Transverse colon (tissue), 4 donors: Measurements from ENCODE around the gene C12orf60. TPM values are rescaled to one million over a fixed set of nuclear protein-coding genes. Genes with fewer than 3 reads are reported as not detected.

Source experiments
- DNase-seq: peaks from one replicate; pipeline ENCODE4 v3.0.0-alpha.2; 2019
- H3K27ac ChIP-seq, 4 donors: fragments of 200-600 bp; sonication (generic); 2 replicates each; pipeline ENCODE4 v1.5.1; 2016 to 2018; ENCODE audit warnings: inconsistent platforms in 4 of 4
- H3K27me3 ChIP-seq: fragments of 200-600 bp; sonication (generic); 2 replicates; pipeline ENCODE4 v1.5.1; 2017; ENCODE audit warnings: inconsistent platforms
- H3K36me3 ChIP-seq, 4 donors: fragments of 200-600 bp; sonication (generic); 2 replicates each; pipeline ENCODE4 v1.5.1; 2017 to 2019; ENCODE audit warnings: inconsistent platforms in 4 of 4
- H3K4me1 ChIP-seq, 4 donors: fragments of 200-600 bp; sonication (generic); 2 replicates each; pipeline ENCODE4 v1.5.1; 2017 to 2020; ENCODE audit warnings: inconsistent platforms in 4 of 4
- H3K4me3 ChIP-seq, 4 donors: fragments of 200-600 bp; sonication (generic); 1 replicate in 1 of 4; 2 replicates in 3 of 4; pipeline versions ENCODE4 v1.5.1 to v1.6.1; 2017 to 2019; ENCODE audit warnings: inconsistent platforms in 4 of 4
- H3K9me3 ChIP-seq, 2 donors: fragments of 200-600 bp; sonication (generic); 2 replicates each; pipeline ENCODE4 v1.5.1; 2017 to 2019; ENCODE audit warnings: inconsistent platforms in 2 of 2
- EP300 ChIP-seq: sonication (generic); formaldehyde crosslinking; IDR thresholded peaks from one replicate; pipeline ENCODE4 v1.6.1; 2017; ENCODE audit warnings: antibody characterized with exemption, low read depth
- POLR2A ChIP-seq: fragments of 450-650 bp; IDR thresholded peaks from one replicate; pipeline ENCODE4 v1.6.1; 2016; ENCODE audit warnings: antibody characterized with exemption, mild to moderate bottlenecking, moderate library complexity
- POLR2AphosphoS5 ChIP-seq, 3 donors: sonication (generic); formaldehyde crosslinking; IDR thresholded peaks; one replicate each; pipeline ENCODE4 v1.6.1; 2016; ENCODE audit warnings: antibody characterized with exemption in 3 of 3
- WGBS, 2 donors: methylation state at CpG; one replicate each; pipeline ENCODE4 v1.1.5; 2018; ENCODE audit warnings: low coverage in 1 of 2; 5-methylcytosine and 5-hydroxymethylcytosine counted together
- in situ Hi-C, 4 donors: fragments of 200-750 bp; cut with MboI; loops; one replicate each; pipeline versions ENCODE4 v1.15.0 to v1.15.1; 2017; ENCODE audit warnings: low sequenced_read_pairs in 3 of 4, low pct_ligation_motif_present in 1 of 4, low pct_unique_long_range_greater_than_20kb in 1 of 4
- intact Hi-C: fragments of 100-400 bp; cut with DNase I; formaldehyde crosslinking; loops from one replicate; pipeline ENCODE4 v1.15.1; 2023; ENCODE audit warnings: low total_unique reads
- total RNA-seq, 4 donors: library from RNA; depleted of rRNA; stranded (reverse); fragments of >200 nt; gene quantifications; one replicate each; pipeline ENCODE4 v1.1.0, GENCODE V29; 2016
- TF ChIP-seq, protein P1 (sequence below), 5 experiments: fragments of 200-600 bp in 3 of 5; fragments of 450-650 bp in 2 of 5; sonication (generic) in 3 of 5; IDR thresholded peaks; 1 replicate in 2 of 5; 2 replicates in 3 of 5; pipeline ENCODE4 v1.5.1; 2016 to 2017; ENCODE audit warnings: antibody characterized with exemption in 5 of 5, inconsistent platforms in 3 of 5, mild to moderate bottlenecking in 2 of 5, moderate library complexity in 1 of 5

Gene C12orf60
- total RNA-seq, 4 donors from 2014 or later: 0.55 to 0.95 TPM; not detected in 2

DNA sequence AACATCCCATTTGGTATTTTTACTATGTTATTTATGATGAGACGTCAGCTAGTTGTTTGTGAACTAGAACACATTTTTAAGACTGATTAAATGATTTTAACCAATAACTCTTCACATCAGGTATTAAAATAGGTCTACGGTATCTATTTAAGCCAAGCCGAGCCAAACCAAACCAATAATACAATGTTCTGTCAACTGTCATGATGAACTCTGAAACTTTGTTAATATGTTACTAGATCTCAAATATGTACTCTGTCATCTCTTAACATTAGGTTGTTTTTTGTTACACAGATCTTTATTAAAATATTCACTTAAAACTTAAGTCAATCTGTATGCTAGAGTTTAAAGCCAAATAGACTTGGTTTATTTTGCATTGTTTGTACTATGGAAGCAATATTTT is 38.8 kb downstream of the C12orf60 start:
- peak overlapping the region; percentile 26 to 51 (median 44) for H3K27ac ChIP-seq
- TF ChIP-seq, protein P1, sequence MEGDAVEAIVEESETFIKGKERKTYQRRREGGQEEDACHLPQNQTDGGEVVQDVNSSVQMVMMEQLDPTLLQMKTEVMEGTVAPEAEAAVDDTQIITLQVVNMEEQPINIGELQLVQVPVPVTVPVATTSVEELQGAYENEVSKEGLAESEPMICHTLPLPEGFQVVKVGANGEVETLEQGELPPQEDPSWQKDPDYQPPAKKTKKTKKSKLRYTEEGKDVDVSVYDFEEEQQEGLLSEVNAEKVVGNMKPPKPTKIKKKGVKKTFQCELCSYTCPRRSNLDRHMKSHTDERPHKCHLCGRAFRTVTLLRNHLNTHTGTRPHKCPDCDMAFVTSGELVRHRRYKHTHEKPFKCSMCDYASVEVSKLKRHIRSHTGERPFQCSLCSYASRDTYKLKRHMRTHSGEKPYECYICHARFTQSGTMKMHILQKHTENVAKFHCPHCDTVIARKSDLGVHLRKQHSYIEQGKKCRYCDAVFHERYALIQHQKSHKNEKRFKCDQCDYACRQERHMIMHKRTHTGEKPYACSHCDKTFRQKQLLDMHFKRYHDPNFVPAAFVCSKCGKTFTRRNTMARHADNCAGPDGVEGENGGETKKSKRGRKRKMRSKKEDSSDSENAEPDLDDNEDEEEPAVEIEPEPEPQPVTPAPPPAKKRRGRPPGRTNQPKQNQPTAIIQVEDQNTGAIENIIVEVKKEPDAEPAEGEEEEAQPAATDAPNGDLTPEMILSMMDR (IDR thresholded peaks at IDR 0.05): no peak
- TF ChIP-seq POLR2A: no peak
- no peak for TF ChIP-seq POLR2AphosphoS5 (IDR thresholded peaks at IDR 0.05)
- TF ChIP-seq EP300: no peak
- H3K4me3 ChIP-seq: no peak overlapping the region
- H3K4me1 ChIP-seq: peaks cover 10 to 58% (median 27%) of the 10 kb centered on the region in 4 donors
- no peaks in the 10 kb centered on the region for H3K36me3 ChIP-seq
- H3K27me3 ChIP-seq: no peaks in the 10 kb centered on the region
- 51 to 68% methylated on average over 3 of the region's 3 CpGs for WGBS, 2 donors
- intact Hi-C loops: loop anchor here (5.0 to 10.0 kb wide), 2 partner anchors 302 to 380 kb away; partner anchors contain the start of gene RERG
- no peak for DNase-seq
- no peaks in the 10 kb centered on the region for H3K9me3 ChIP-seq
- in situ Hi-C loops: loop anchor here in 3 of 4 donors (5.0 to 25.0 kb wide), 4 partner anchors 155 to 670 kb away; partner anchors contain the start of gene RERG (in 2 of the 3)

DNA sequence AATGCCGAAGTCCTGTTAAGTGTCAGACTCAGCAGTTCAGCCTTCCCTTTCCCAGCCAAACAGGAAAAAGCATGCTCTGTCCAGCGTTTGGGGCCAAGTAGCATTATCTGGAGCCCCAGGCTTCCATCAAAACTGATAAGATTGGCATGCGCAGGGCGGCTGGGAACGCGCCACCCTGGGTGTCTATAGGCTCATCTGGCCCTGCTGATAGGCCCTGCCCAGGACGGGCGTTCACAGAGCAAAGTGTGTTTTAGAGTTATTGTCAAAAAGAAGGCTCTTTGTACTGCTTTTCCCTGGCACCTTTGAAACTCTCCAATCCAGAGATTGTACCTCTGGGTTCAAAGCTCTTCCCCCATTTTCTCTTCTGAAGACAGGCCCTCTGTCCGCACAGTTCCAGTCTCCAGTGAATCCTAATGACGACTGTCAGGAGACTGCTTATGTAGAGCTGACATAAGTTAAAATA is 40.0 kb downstream of the C12orf60 start, which contains the start of gene ART4:
Gene ART4, minus strand, starts transcription at position 102 of the 463 bp plus-strand sequence. CDS start 413 bp downstream, outside the sequence.
- in situ Hi-C loops: loop anchor here in 3 of 4 donors (5.0 to 25.0 kb wide), 4 partner anchors 154 to 669 kb away; partner anchors contain the start of gene RERG (in 2 of the 3)
- WGBS, 2 donors: 81 to 86% methylated on average over 3 to 10 of the region's 10 CpGs
- Histone ChIP-seq H3K9me3 (no peaks in the 10 kb centered on the region), H3K27me3 (no peaks in the 10 kb centered on the region), H3K4me1 (peaks cover 10 to 58% (median 28%) of the 10 kb centered on the region in 4 donors), H3K27ac (peak within 1 kb of the TSS; percentile 26 to 51 (median 44)), H3K36me3 (no peaks in the 10 kb centered on the region), H3K4me3 (no peak within 1 kb of the TSS)
- intact Hi-C loops: loop anchor here (5.0 to 10.0 kb wide), 2 partner anchors 301 to 379 kb away; partner anchors contain the start of gene RERG
- DNase-seq: no peak
- TF ChIP-seq, protein P1 (IDR thresholded peaks at IDR 0.05): no peak
- TF ChIP-seq POLR2AphosphoS5 (IDR thresholded peaks at IDR 0.05) (no peak), POLR2A (no peak), EP300 (no peak)

DNA sequence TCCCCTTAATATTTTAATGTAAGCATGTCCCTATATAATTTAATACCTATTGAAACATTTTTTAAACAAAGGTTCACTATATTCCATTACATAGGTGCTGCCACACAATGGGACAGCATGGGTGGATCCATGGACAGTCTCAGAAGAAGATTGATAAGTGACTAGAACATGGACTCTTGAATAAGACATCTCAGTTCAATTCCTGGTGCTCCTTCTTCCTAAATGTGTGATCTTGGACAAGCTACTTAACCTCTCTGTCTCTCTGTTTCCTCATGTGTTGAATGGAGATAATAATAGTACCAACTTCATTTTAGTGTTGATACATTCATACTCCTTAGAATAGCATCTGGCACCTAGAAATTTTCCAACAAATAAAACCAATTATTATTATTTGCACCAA is 40.9 kb downstream of the C12orf60 start:
- TF ChIP-seq, protein P1 (IDR thresholded peaks at IDR 0.05): no peak
- TF ChIP-seq EP300 (no peak), POLR2AphosphoS5 (IDR thresholded peaks at IDR 0.05) (no peak), POLR2A (no peak)
- no peaks in the 10 kb centered on the region for H3K9me3 ChIP-seq
- H3K27ac ChIP-seq: no peak overlapping the region
- no peak for DNase-seq
- no peaks in the 10 kb centered on the region for H3K36me3 ChIP-seq
- H3K4me3 ChIP-seq: no peak overlapping the region
- H3K27me3 ChIP-seq: no peaks in the 10 kb centered on the region
- intact Hi-C loops (loop anchor here (5.0 to 10.0 kb wide), 2 partner anchors 300 to 378 kb away; partner anchors contain the start of gene RERG), in situ Hi-C loops (loop anchor here in 3 of 4 donors (5.0 to 25.0 kb wide), 4 partner anchors 153 to 668 kb away; partner anchors contain the start of gene RERG (in 2 of the 3))
- H3K4me1 ChIP-seq: peaks cover 10 to 58% (median 28%) of the 10 kb centered on the region in 4 donors

DNA sequence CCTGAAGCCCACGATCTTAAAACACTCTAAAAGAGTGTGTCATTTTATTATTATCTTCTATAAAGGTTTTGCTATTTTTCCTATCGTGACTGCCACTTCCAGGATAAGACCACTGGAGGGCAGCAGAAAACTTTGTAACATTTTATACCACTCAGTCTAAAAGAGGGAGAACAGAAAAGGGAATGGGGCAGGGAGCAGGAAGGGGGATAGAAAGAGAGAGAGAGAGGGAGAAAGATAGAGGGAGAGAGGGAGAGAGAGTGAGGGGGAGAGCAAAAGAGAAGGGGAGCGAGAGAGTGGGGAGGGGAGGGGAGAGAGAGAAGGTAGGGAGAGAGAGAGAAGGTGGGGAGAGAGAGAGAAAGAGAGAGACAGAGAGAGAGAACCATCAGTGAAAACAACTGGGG is 41.9 kb downstream of the C12orf60 start:
- no peaks in the 10 kb centered on the region for H3K9me3 ChIP-seq
- no peak for TF ChIP-seq POLR2A
- TF ChIP-seq, protein P1 (IDR thresholded peaks at IDR 0.05): peak; percentile 69 to 89 (median 73)
- intact Hi-C loops (loop anchor here (5.0 to 10.0 kb wide), 2 partner anchors 152 to 299 kb away; no protein-coding TSS in a partner anchor), in situ Hi-C loops (loop anchor here (5.0 to 25.0 kb wide), 4 partner anchors 152 to 667 kb away; partner anchors contain the start of gene RERG (in 2 of the 4))
- no peaks in the 10 kb centered on the region for H3K36me3 ChIP-seq
- no peaks in the 10 kb centered on the region for H3K27me3 ChIP-seq
- H3K4me3 ChIP-seq: no peak overlapping the region
- peak; percentile 49 for DNase-seq
- WGBS, 2 donors: 16 to 17% methylated on average over 3 of the region's 3 CpGs
- peaks cover 10 to 53% (median 28%) of the 10 kb centered on the region in 4 donors for H3K4me1 ChIP-seq
- peak overlapping the region in 3 of 4 donors; percentile 5 to 22 (median 20) for H3K27ac ChIP-seq
